NCI-H1930 (cell line): ENCODE data around the gene HBA1.
"Not testable (repeated sequence)": the region's sequence is repeated elsewhere in the genome, so short reads cannot be mapped to it uniquely, and the experiment has no call there.

ENCODE experiments used
- DNase-seq, 2 experiments: peaks; one replicate each; lab custom pipeline; 2025; lab: John Stamatoyannopoulos, UW

HBA1 gene

DNA sequence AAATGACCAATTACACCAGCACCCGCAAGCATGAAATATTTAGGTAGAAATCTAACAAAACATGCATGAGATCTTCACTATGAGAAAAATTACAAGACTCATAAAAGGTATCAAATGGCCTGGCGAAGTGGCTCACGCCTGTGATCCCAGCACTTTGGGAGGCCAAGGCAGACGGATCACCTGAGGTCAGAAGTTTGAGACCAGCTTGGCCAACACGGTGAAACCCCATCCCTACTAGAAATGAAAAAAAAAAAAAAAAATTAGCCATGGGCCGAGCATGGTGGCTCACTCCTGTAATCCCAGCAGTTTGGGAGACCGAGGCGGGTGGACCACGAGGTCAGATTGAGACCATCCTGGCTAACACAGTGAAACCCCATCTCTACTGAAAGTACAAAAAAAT is 27.6 kb downstream of the HBA1 start:
- DNase-seq, result not testable (repeated sequence)

- not testable (repeated sequence) for DNase-seq
Observed at GRCh38 chr16:209359-209758, 32.9 kb downstream of the HBA1 start.

DNA sequence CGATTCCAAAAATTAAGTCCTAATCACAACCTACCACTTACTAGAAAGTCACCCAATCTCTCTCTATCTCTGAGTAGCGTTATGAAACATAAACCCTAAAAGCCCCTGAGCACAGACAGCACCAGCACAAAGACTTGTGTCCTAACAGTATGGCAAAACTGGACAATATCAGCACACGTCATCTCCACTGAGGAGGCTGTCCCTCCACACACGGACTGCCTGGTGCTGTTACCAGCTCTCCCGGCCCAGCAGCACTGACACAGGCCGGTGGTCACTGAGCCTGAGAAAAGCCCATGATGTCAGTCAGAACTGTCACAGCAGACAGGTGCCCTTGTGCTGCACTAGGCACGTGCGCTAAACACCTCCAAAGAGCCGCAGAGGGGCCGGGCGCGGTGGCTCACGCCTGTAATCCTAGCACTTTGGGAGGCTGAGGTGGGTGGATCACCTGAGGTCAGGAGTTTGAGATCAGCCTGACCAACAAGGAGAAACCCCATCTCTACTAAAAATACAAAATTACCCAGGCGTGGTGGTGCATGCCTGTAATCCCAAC is 35.2 kb downstream of the HBA1 start:
- not testable (repeated sequence) for DNase-seq

GRCh38 chr16:212999-213398 is 36.5 kb downstream of the HBA1 start:
- DNase-seq, result no peak

DNA sequence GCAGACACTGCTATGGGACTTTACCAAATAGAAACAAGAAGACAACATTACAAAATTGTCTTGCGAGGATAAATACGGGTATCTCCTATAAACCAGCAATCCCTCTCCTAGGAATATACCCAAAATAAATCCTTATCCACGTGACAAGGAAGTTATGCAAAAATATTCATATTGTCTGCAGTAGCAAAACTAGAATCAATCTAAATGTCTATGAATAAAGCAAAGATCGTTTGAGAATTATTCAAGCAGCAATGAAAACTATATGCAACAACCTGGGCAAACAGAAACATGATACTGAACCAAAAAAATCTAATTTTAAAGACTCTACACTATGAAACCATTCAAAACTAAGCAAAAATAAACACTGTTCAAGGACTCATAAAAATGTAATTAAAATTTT is 43.5 kb downstream of the HBA1 start:
- no peak for DNase-seq
